PC-3 (cell line): ENCODE data around the gene MIDN. TPM values are rescaled to one million over a fixed set of nuclear protein-coding genes. Genes with fewer than 3 reads are reported as not detected.
A peak's percentile ranks its signal among the peaks of the same experiment; 100 is the strongest.

Experiments
- ATAC-seq: fragments of 200-7000 bp; cut with Tn5 transposase; 2 replicates; pipeline ENCODE4 v1.9.1; 2020; ENCODE audit warnings: mild to moderate bottlenecking, moderate library complexity
- BruUV-seq: library from RNA; stranded (reverse); fragments of 400-500 nt; replicated peaks from 2 replicates; lab custom pipeline; 2021; lab: Mats Ljungman, UMichigan
- CTCF ChIA-PET: fragments of 300-600 bp; sonication (Branson Sonifier 250); formaldehyde crosslinking; loops from one replicate; lab custom pipeline; 2022; ENCODE audit warnings: antibody characterized with exemption; lab: Charles Lee
- POLR2A ChIA-PET: fragments of 300-600 bp; sonication (Branson Sonifier 250); formaldehyde crosslinking; loops from one replicate; lab custom pipeline; 2022; ENCODE audit warnings: antibody characterized with exemption; ENCODE audit not compliant: unreplicated experiment; lab: Charles Lee
- DNase-seq: peaks from one replicate; pipeline ENCODE4 v3.0.0-alpha.2; 2015
- H2AFZ ChIP-seq: fragments of 300-600 bp; sonication (generic); 2 replicates; pipeline ENCODE4 v1.6.0; 2016; ENCODE audit warnings: antibody characterized with exemption, low read length
- H3F3A ChIP-seq: fragments of 300-600 bp; sonication (generic); one replicate; pipeline ENCODE4 v1.6.0; 2017; ENCODE audit warnings: antibody characterized with exemption, low read length, control low read depth, mild to moderate bottlenecking; ENCODE audit not compliant: unreplicated experiment
- H3K27ac ChIP-seq: fragments of 300-600 bp; sonication (generic); 2 replicates; pipeline ENCODE4 v1.5.1; 2016; ENCODE audit warnings: mild to moderate bottlenecking, low read length
- H3K27me3 ChIP-seq: fragments of 300-600 bp; sonication (generic); 2 replicates; pipeline ENCODE4 v1.6.1; 2016; ENCODE audit warnings: low read length, mixed read lengths
- H3K36me3 ChIP-seq: fragments of 300-600 bp; sonication (generic); 2 replicates; pipeline ENCODE4 v1.6.1; 2016; ENCODE audit warnings: low read depth, mixed run types, low read length, mixed read lengths
- H3K4me1 ChIP-seq: fragments of 300-600 bp; sonication (generic); 2 replicates; pipeline ENCODE4 v1.5.1; 2016; ENCODE audit warnings: low read length; ENCODE audit not compliant: insufficient read depth
- H3K4me2 ChIP-seq: fragments of 300-600 bp; sonication (generic); 2 replicates; pipeline ENCODE4 v1.6.0; 2016; ENCODE audit warnings: low read length
- H3K4me3 ChIP-seq: fragments of 300-600 bp; sonication (generic); 2 replicates; pipeline ENCODE4 v1.5.1; 2016; ENCODE audit warnings: mild to moderate bottlenecking, low read length, mixed read lengths
- H3K79me2 ChIP-seq: fragments of 300-600 bp; sonication (generic); 2 replicates; pipeline ENCODE4 v1.6.1; 2017; ENCODE audit warnings: low read length, mixed read lengths
- H3K9ac ChIP-seq: fragments of 300-600 bp; sonication (generic); 2 replicates; pipeline ENCODE4 v1.6.0; 2016; ENCODE audit warnings: mild to moderate bottlenecking, low read length
- H3K9me2 ChIP-seq: fragments of 300-600 bp; sonication (generic); replicated peaks from 2 replicates; pipeline ENCODE4 v1.6.1; 2016; ENCODE audit warnings: mixed run types, low read length, mixed read lengths
- H3K9me3 ChIP-seq: fragments of 300-600 bp; sonication (generic); 2 replicates; pipeline ENCODE4 v1.6.1; 2016; ENCODE audit warnings: low read length, mixed read lengths
- H4K20me1 ChIP-seq: fragments of 300-600 bp; sonication (generic); 2 replicates; pipeline ENCODE4 v1.6.1; 2016; ENCODE audit warnings: low read length, mixed read lengths
- CTCF ChIP-seq: fragments of 300-600 bp; sonication (generic); conservative IDR thresholded peaks from 2 replicates; pipeline ENCODE4 v1.5.1; 2017; ENCODE audit warnings: antibody characterized with exemption, low read depth, mild to moderate bottlenecking, low read length
- EZH2 ChIP-seq: fragments of 300-600 bp; sonication (generic); IDR thresholded peaks from one replicate; pipeline ENCODE4 v1.6.1; 2017; ENCODE audit warnings: antibody characterized with exemption, mild to moderate bottlenecking, low read length; ENCODE audit not compliant: unreplicated experiment
- EZH2phosphoT487 ChIP-seq: fragments of 300-600 bp; sonication (generic); IDR thresholded peaks from 2 replicates; pipeline ENCODE4 v1.6.1; 2018; ENCODE audit warnings: mild to moderate bottlenecking, antibody characterized with exemption, low read length, borderline replicate concordance
- intact Hi-C: fragments of 100-400 bp; cut with micrococcal nuclease; formaldehyde crosslinking; loops from 2 replicates; pipeline ENCODE4 v1.9.0; 2023
- total RNA-seq: library from RNA; depleted of rRNA; stranded (reverse); fragments of >200 nt; gene quantifications from 2 replicates; pipeline ENCODE4 v1.2.3, GENCODE V29; 2014

The MIDN gene
- total RNA-seq, 1 experiment from 2014 or later = 17.3 TPM

GRCh38 chr19:1275976-1276627, 27.7 kb downstream of the MIDN start:
- ATAC-seq (no peak), DNase-seq (no peak)
- peaks cover 45% of the 10 kb centered on the region for H3K4me1 ChIP-seq
- peak overlapping the region; percentile 95 for H3K4me2 ChIP-seq
- H4K20me1 ChIP-seq = no peaks in the 10 kb centered on the region
- H3F3A ChIP-seq = no peaks in the 10 kb centered on the region
- peak overlapping the region; percentile 70 for H3K4me3 ChIP-seq
- peak overlapping the region; percentile 92 for H3K9ac ChIP-seq
- CTCF ChIA-PET = no interaction called here
- POLR2A ChIA-PET = no interaction called here
- H3K79me2 ChIP-seq = peaks cover 57% of the 10 kb centered on the region
- H2AFZ ChIP-seq = peak overlapping the region; percentile 57
- H3K36me3 ChIP-seq = peaks cover 6% of the 10 kb centered on the region; the same call in 1 of the 2 replicates
- intact Hi-C loops = loop anchor here (10.0 kb wide), 1 partner anchor 79 kb away; a partner anchor contains a TSS
- BruUV-seq = TSS peak; percentile 28
- no peak for TF ChIP-seq EZH2
- no peak for TF ChIP-seq EZH2phosphoT487
- no peak for TF ChIP-seq CTCF
- no peaks in the 10 kb centered on the region for H3K9me2 ChIP-seq
- no peaks in the 10 kb centered on the region for H3K27me3 ChIP-seq
- no peaks in the 10 kb centered on the region for H3K9me3 ChIP-seq
- H3K27ac ChIP-seq = peak overlapping the region; percentile 95

- intact Hi-C loops = loop anchor here (10.0 kb wide), 1 partner anchor 78 kb away; a partner anchor contains a TSS
- peaks cover 6% of the 10 kb centered on the region; the same call in 1 of the 2 replicates for H3K36me3 ChIP-seq
- POLR2A ChIA-PET = no interaction called here
These were observed 28.2 kb downstream of the MIDN start for GRCh38 chr19:1276628-1277022.

More at GRCh38 chr19:1276628-1277022, 28.2 kb downstream of the MIDN start:
- Histone ChIP-seq H3K9me2 (no peaks in the 10 kb centered on the region), H3F3A (no peaks in the 10 kb centered on the region), H3K9ac (peak overlapping the region; percentile 92), H4K20me1 (no peaks in the 10 kb centered on the region), H3K4me1 (peaks cover 40% of the 10 kb centered on the region), H3K27ac (peak overlapping the region; percentile 95), H3K79me2 (peaks cover 52% of the 10 kb centered on the region), H3K4me3 (peak overlapping the region; percentile 70), H3K27me3 (no peaks in the 10 kb centered on the region), H3K9me3 (no peaks in the 10 kb centered on the region), H3K4me2 (peak overlapping the region; percentile 95), H2AFZ (no peak overlapping the region)
- no peak for ATAC-seq
- CTCF ChIA-PET = interaction anchor here (0.7 kb wide), 1 partner anchor 105 kb away, joined by 4 read pairs; no protein-coding TSS in a partner anchor
- no peak for DNase-seq
- no TSS peak for BruUV-seq
- no peak for TF ChIP-seq EZH2
- no peak for TF ChIP-seq CTCF
- no peak for TF ChIP-seq EZH2phosphoT487
